ENCODE results near the gene DNTT. TPM values are rescaled to one million over a fixed set of nuclear protein-coding genes. Genes with fewer than 3 reads are reported as not detected.

Gene DNTT
- total RNA-seq, 6 experiments from 2014 or later = not detected

GRCh38 chr10:96374985-96375830 is 71.0 kb downstream of the DNTT start:
- peaks cover 0 to 6% (median 0%) of the 10 kb centered on the region in 4 donors for H3K4me1 ChIP-seq
- no peaks in the 10 kb centered on the region for H3K27me3 ChIP-seq
- ATAC-seq = peak; percentile 97 to 99 (median 98)
- TF ChIP-seq POLR2A (IDR thresholded peaks at IDR 0.05) (no peak), CTCF (IDR thresholded peaks at IDR 0.05) (peak; percentile 90 to 100 (median 100))
- H3K9me3 ChIP-seq = no peaks in the 10 kb centered on the region
- WGBS (ENCODE audit: insufficient coverage, low coverage, low lambda C conversion rate, missing lambda C conversion rate) = 3% methylated on average over 24 of the region's 36 CpGs
- no peaks in the 10 kb centered on the region for H3K36me3 ChIP-seq
- peak overlapping the region; percentile 35 to 55 (median 36) for H3K4me3 ChIP-seq
- DNase-seq = peak; percentile 85 to 90 (median 88)
- intact Hi-C loops (cut with DNase I) = loop anchor here in 1 of 2 donors (5.0 kb wide), 1 partner anchor 132 kb away; no protein-coding TSS in a partner anchor
- H3K27ac ChIP-seq = no peak overlapping the region

GRCh38 chr10:96376483-96376882 is 72.2 kb downstream of the DNTT start:
- ATAC-seq = no peak
- WGBS (ENCODE audit: insufficient coverage, low coverage, low lambda C conversion rate, missing lambda C conversion rate) = 42% methylated on average over 3 of the region's 7 CpGs
- Histone ChIP-seq H3K9me3 (no peaks in the 10 kb centered on the region), H3K36me3 (no peaks in the 10 kb centered on the region), H3K4me3 (no peak overlapping the region), H3K27ac (no peak overlapping the region), H3K27me3 (no peaks in the 10 kb centered on the region), H3K4me1 (peaks cover 0 to 6% (median 0%) of the 10 kb centered on the region in 4 donors)
- intact Hi-C loops (cut with DNase I) = no loop called here
- TF ChIP-seq CTCF (IDR thresholded peaks at IDR 0.05) = no peak
- no peak for TF ChIP-seq POLR2A (IDR thresholded peaks at IDR 0.05)
- no peak for DNase-seq

GRCh38 chr10:96377816-96378294 is 73.6 kb downstream of the DNTT start:
- 51% methylated on average over 2 of the region's 6 CpGs for WGBS (ENCODE audit: insufficient coverage, low coverage, low lambda C conversion rate, missing lambda C conversion rate)
- no peaks in the 10 kb centered on the region for H3K27me3 ChIP-seq
- H3K4me3 ChIP-seq = no peak overlapping the region
- no peak overlapping the region for H3K27ac ChIP-seq
- H3K36me3 ChIP-seq = no peaks in the 10 kb centered on the region
- intact Hi-C loops (cut with DNase I) = no loop called here
- H3K9me3 ChIP-seq = no peaks in the 10 kb centered on the region
- TF ChIP-seq CTCF (IDR thresholded peaks at IDR 0.05) (no peak), POLR2A (IDR thresholded peaks at IDR 0.05) (no peak)
- ATAC-seq (no peak), DNase-seq (no peak)
- H3K4me1 ChIP-seq = peaks cover 0 to 6% (median 0%) of the 10 kb centered on the region in 4 donors

GRCh38 chr10:96378741-96379140 is 74.5 kb downstream of the DNTT start:
- H3K27ac ChIP-seq = no peak overlapping the region
- no CpG with 5 or more reads among the region's 15 CpGs for WGBS (ENCODE audit: insufficient coverage, low coverage, low lambda C conversion rate, missing lambda C conversion rate)
- TF ChIP-seq POLR2A (IDR thresholded peaks at IDR 0.05) = no peak
- no peak for TF ChIP-seq CTCF (IDR thresholded peaks at IDR 0.05)

More at GRCh38 chr10:96378741-96379140, 74.5 kb downstream of the DNTT start:
- no peaks in the 10 kb centered on the region for H3K27me3 ChIP-seq
- H3K4me1 ChIP-seq = peaks cover 0 to 6% (median 0%) of the 10 kb centered on the region in 4 donors
- ATAC-seq = no peak
- H3K9me3 ChIP-seq = no peaks in the 10 kb centered on the region
- no peaks in the 10 kb centered on the region for H3K36me3 ChIP-seq
- intact Hi-C loops (cut with DNase I) = no loop called here
- no peak for DNase-seq
- no peak overlapping the region for H3K4me3 ChIP-seq

Data from right lobe of liver (tissue), 6 donors.